GF-D8 (cell line): ENCODE data around the gene POU2F1.

Source experiments
- DNase-seq: peaks from one replicate; lab custom pipeline; 2025; lab: John Stamatoyannopoulos, UW

The POU2F1 gene

GRCh38 chr1:167314671-167315070 is 94.0 kb downstream of the POU2F1 start:
- no peak for DNase-seq

- DNase-seq: no peak
Measured at GRCh38 chr1:167317463-167317862, 96.8 kb downstream of the POU2F1 start.

- DNase-seq: peak; percentile 31
Measured at GRCh38 chr1:167319206-167319605, 98.5 kb downstream of the POU2F1 start.

GRCh38 chr1:167322483-167322882 is 101.8 kb downstream of the POU2F1 start:
- DNase-seq: no peak

- no peak for DNase-seq
Measured at GRCh38 chr1:167325151-167325550, 104.5 kb downstream of the POU2F1 start.

- DNase-seq: no peak
Measured at GRCh38 chr1:167328306-167328815, 107.7 kb downstream of the POU2F1 start.

GRCh38 chr1:167328816-167329483 is 108.3 kb downstream of the POU2F1 start:
- peak; percentile 96 for DNase-seq

- DNase-seq: peak; percentile 15
Measured at GRCh38 chr1:167330601-167331293, 110.1 kb downstream of the POU2F1 start.

- no peak for DNase-seq
Measured at GRCh38 chr1:167331650-167332049, 111.0 kb downstream of the POU2F1 start.

GRCh38 chr1:167332503-167332902 is 111.8 kb downstream of the POU2F1 start:
- DNase-seq: no peak

- no peak for DNase-seq
Measured at GRCh38 chr1:167333124-167333523, 112.4 kb downstream of the POU2F1 start.

- no peak for DNase-seq
Measured at GRCh38 chr1:167333703-167334102, 113.0 kb downstream of the POU2F1 start.

- DNase-seq: no peak
Measured at GRCh38 chr1:167339405-167339804, 118.7 kb downstream of the POU2F1 start.

GRCh38 chr1:167342846-167343245 is 122.2 kb downstream of the POU2F1 start:
- peak; percentile 62 for DNase-seq

- no peak for DNase-seq
Measured at GRCh38 chr1:167344112-167344511, 123.4 kb downstream of the POU2F1 start.

- no peak for DNase-seq
Measured at GRCh38 chr1:167344615-167345385, 124.1 kb downstream of the POU2F1 start.

GRCh38 chr1:167345386-167345733 is 124.7 kb downstream of the POU2F1 start:
- DNase-seq: no peak

GRCh38 chr1:167357305-167357704 is 136.6 kb downstream of the POU2F1 start:
- no peak for DNase-seq

- no peak for DNase-seq
Measured at GRCh38 chr1:167359295-167359694, 138.6 kb downstream of the POU2F1 start.

GRCh38 chr1:167360120-167360519 is 139.4 kb downstream of the POU2F1 start:
- no peak for DNase-seq

GRCh38 chr1:167362638-167363037 is 142.0 kb downstream of the POU2F1 start:
- no peak for DNase-seq

GRCh38 chr1:167364826-167365225 is 144.1 kb downstream of the POU2F1 start:
- DNase-seq: no peak

GRCh38 chr1:167365360-167365759 is 144.7 kb downstream of the POU2F1 start:
- DNase-seq: no peak
